OCI-LY7 (cell line): ENCODE data around the gene TOP1. TPM values are rescaled to one million over a fixed set of nuclear protein-coding genes. Genes with fewer than 3 reads are reported as not detected.

ENCODE experiments used
- BruUV-seq: library from RNA; stranded (reverse); fragments of 400-500 nt; replicated peaks from 2 replicates; lab custom pipeline; 2021; lab: Mats Ljungman, UMichigan
- CTCF ChIA-PET: fragments of 300-600 bp; sonication (Branson Sonifier 250); formaldehyde crosslinking; loops from one replicate; lab custom pipeline; 2022; ENCODE audit warnings: antibody characterized with exemption; ENCODE audit not compliant: unreplicated experiment; lab: Charles Lee
- POLR2A ChIA-PET: fragments of 300-600 bp; sonication (Branson Sonifier 250); formaldehyde crosslinking; loops from one replicate; lab custom pipeline; 2022; ENCODE audit warnings: antibody characterized with exemption; lab: Charles Lee
- DNase-seq: peaks from one replicate; pipeline ENCODE4 v3.0.0-alpha.2; 2015; ENCODE audit warnings: low spot score
- H2AFZ ChIP-seq: fragments of 200-600 bp; sonication (generic), shearing (Covaris generic); 2 replicates; pipeline ENCODE4 v1.6.1; 2014; ENCODE audit warnings: mild to moderate bottlenecking, antibody characterized with exemption, low read length, moderate library complexity
- H3K27ac ChIP-seq: fragments of 200-600 bp; sonication (generic); 2 replicates; pipeline ENCODE4 v1.5.1; 2014; ENCODE audit warnings: mixed run types, low read depth, mild to moderate bottlenecking, moderate library complexity, low read length, inconsistent platforms; ENCODE audit not compliant: poor library complexity, severe bottlenecking
- H3K36me3 ChIP-seq: fragments of 200-600 bp; sonication (generic); 2 replicates; pipeline ENCODE4 v1.6.1; 2014; ENCODE audit warnings: mild to moderate bottlenecking, antibody characterized with exemption, low read length, moderate library complexity, mixed read lengths; ENCODE audit not compliant: insufficient read depth
- H3K4me1 ChIP-seq: fragments of 200-600 bp; sonication (generic); 2 replicates; pipeline ENCODE4 v1.5.1; 2014; ENCODE audit warnings: mild to moderate bottlenecking, low read length; ENCODE audit not compliant: insufficient read depth, poor library complexity, severe bottlenecking
- H3K4me2 ChIP-seq: fragments of 200-600 bp; sonication (generic); 2 replicates; pipeline ENCODE4 v1.6.1; 2014; ENCODE audit warnings: mild to moderate bottlenecking, low read length
- H3K4me3 ChIP-seq: fragments of 200-600 bp; sonication (generic); 2 replicates; pipeline ENCODE4 v1.5.1; 2014; ENCODE audit warnings: mild to moderate bottlenecking, low read depth, low read length; ENCODE audit not compliant: poor library complexity, severe bottlenecking
- H3K79me2 ChIP-seq: fragments of 200-600 bp; sonication (generic); 2 replicates; pipeline ENCODE4 v1.6.1; 2016; ENCODE audit warnings: low read depth, mild to moderate bottlenecking, low read length, moderate library complexity, mixed read lengths; ENCODE audit not compliant: insufficient read depth
- H3K9me2 ChIP-seq: fragments of 200-600 bp; sonication (generic); 2 replicates; pipeline ENCODE4 v1.6.1; 2016; ENCODE audit warnings: mild to moderate bottlenecking, low read length, mixed read lengths; ENCODE audit not compliant: insufficient read depth
- H3K9me3 ChIP-seq: fragments of 200-600 bp; sonication (generic); 2 replicates; pipeline ENCODE4 v1.6.1; 2014; ENCODE audit warnings: mild to moderate bottlenecking, mixed run types, low read length, mixed read lengths
- H4K20me1 ChIP-seq: fragments of 200-600 bp; sonication (generic); 2 replicates; pipeline ENCODE4 v1.6.1; 2014; ENCODE audit warnings: mild to moderate bottlenecking, antibody characterized with exemption, low read length, moderate library complexity, mixed read lengths; ENCODE audit not compliant: insufficient read depth
- CTCF ChIP-seq: fragments of 200-600 bp; sonication (generic); conservative IDR thresholded peaks from 2 replicates; pipeline ENCODE4 v1.5.1; 2014; ENCODE audit warnings: mild to moderate bottlenecking, antibody characterized with exemption, low read length, moderate library complexity, mixed read lengths
- EZH2phosphoT487 ChIP-seq: fragments of 200-600 bp; sonication (generic); IDR thresholded peaks from 2 replicates; pipeline ENCODE4 v1.6.1; 2018; ENCODE audit warnings: low read depth, borderline replicate concordance, mild to moderate bottlenecking, mixed run types, antibody characterized with exemption, low read length, moderate library complexity, mixed read lengths
- intact Hi-C: fragments of 100-400 bp; cut with micrococcal nuclease; formaldehyde crosslinking; loops from one replicate; pipeline ENCODE4 v1.10.0; 2022; ENCODE audit not compliant: unreplicated experiment
- total RNA-seq, 2 experiments: library from RNA; depleted of rRNA in 1 of 2; stranded (reverse); fragments of >200 nt in 1 of 2; shearing (Covaris generic) in 1 of 2; gene quantifications; 2 replicates each; pipeline ENCODE4 v1.2.3, GENCODE V29; 2014 to 2022

The TOP1 gene
- total RNA-seq, 2 experiments from 2014 or later: 44.6 to 200 TPM

- no TSS peak for BruUV-seq
- H3K27ac ChIP-seq: no peak overlapping the region
Observed at GRCh38 chr20:41017448-41018042, 11.1 kb upstream of the TOP1 start.

GRCh38 chr20:41018153-41018552 is 10.5 kb upstream of the TOP1 start:
- POLR2A ChIA-PET: interaction anchor here (1.1 to 3.3 kb wide), 4 partner anchors 9 to 26 kb away, joined by 4 to 25 read pairs (median 4); no protein-coding TSS in a partner anchor
- intact Hi-C loops: no loop called here
- Histone ChIP-seq H3K36me3 (no peaks in the 10 kb centered on the region), H3K79me2 (no peaks in the 10 kb centered on the region), H3K9me3 (no peaks in the 10 kb centered on the region), H4K20me1 (no peaks in the 10 kb centered on the region), H3K4me3 (no peak overlapping the region), H3K9me2 (no peaks in the 10 kb centered on the region), H3K4me2 (no peak overlapping the region), H3K4me1 (peaks cover 59% of the 10 kb centered on the region), H3K27ac (no peak overlapping the region), H2AFZ (no peak overlapping the region)
- no TSS peak for BruUV-seq
- no peak for DNase-seq
- no peak for TF ChIP-seq CTCF
- TF ChIP-seq EZH2phosphoT487: no peak
- CTCF ChIA-PET: no interaction called here

More at GRCh38 chr20:41017448-41018042, 11.1 kb upstream of the TOP1 start:
- H3K9me2 ChIP-seq: no peaks in the 10 kb centered on the region
- H3K4me1 ChIP-seq: peaks cover 59% of the 10 kb centered on the region
- H2AFZ ChIP-seq: no peak overlapping the region
- no peak overlapping the region for H3K4me2 ChIP-seq
- H3K79me2 ChIP-seq: no peaks in the 10 kb centered on the region
- no peak for DNase-seq
- POLR2A ChIA-PET: interaction anchor here (1.2 to 3.3 kb wide), 3 partner anchors 8 to 25 kb away, joined by 4 to 25 read pairs (median 5); no protein-coding TSS in a partner anchor
- TF ChIP-seq CTCF (no peak), EZH2phosphoT487 (no peak)
- CTCF ChIA-PET: interaction anchor here (0.6 kb wide), 1 partner anchor 27 kb away, joined by 3 read pairs; no protein-coding TSS in a partner anchor
- no peaks in the 10 kb centered on the region for H4K20me1 ChIP-seq
- no peak overlapping the region for H3K4me3 ChIP-seq
- intact Hi-C loops: no loop called here
- H3K36me3 ChIP-seq: no peaks in the 10 kb centered on the region
- no peaks in the 10 kb centered on the region for H3K9me3 ChIP-seq

GRCh38 chr20:41023549-41023948 is 5.1 kb upstream of the TOP1 start:
- BruUV-seq: no TSS peak
- TF ChIP-seq CTCF: no peak
- no peak for TF ChIP-seq EZH2phosphoT487
- intact Hi-C loops: no loop called here

More at GRCh38 chr20:41023549-41023948, 5.1 kb upstream of the TOP1 start:
- ChIA-PET CTCF (no interaction called here), POLR2A (interaction anchor here (0.6 to 4.6 kb wide), 3 partner anchors 8 to 40 kb away, joined by 3 to 26 read pairs (median 3); no protein-coding TSS in a partner anchor)
- no peaks in the 10 kb centered on the region for H3K9me2 ChIP-seq
- no peaks in the 10 kb centered on the region for H3K9me3 ChIP-seq
- H3K79me2 ChIP-seq: peaks cover 7% of the 10 kb centered on the region; the same call in 1 of the 2 replicates
- DNase-seq: no peak
- H3K36me3 ChIP-seq: no peaks in the 10 kb centered on the region
- H4K20me1 ChIP-seq: no peaks in the 10 kb centered on the region
- no peak overlapping the region for H3K27ac ChIP-seq
- H2AFZ ChIP-seq: no peak overlapping the region
- H3K4me3 ChIP-seq: no peak overlapping the region
- H3K4me2 ChIP-seq: no peak overlapping the region
- H3K4me1 ChIP-seq: peaks cover 58% of the 10 kb centered on the region
